HG03558 (cell line): ENCODE measurements around the gene FBXL7.

ENCODE experiments used
- ATAC-seq: cut with Tn5 transposase; IDR thresholded peaks from one replicate; pipeline ENCODE4 v1.9.1; 2021; ENCODE audit warnings: moderate number of reproducible peaks; ENCODE audit not compliant: unreplicated experiment; ENCODE audit errors: extremely low read depth

Gene FBXL7

DNA sequence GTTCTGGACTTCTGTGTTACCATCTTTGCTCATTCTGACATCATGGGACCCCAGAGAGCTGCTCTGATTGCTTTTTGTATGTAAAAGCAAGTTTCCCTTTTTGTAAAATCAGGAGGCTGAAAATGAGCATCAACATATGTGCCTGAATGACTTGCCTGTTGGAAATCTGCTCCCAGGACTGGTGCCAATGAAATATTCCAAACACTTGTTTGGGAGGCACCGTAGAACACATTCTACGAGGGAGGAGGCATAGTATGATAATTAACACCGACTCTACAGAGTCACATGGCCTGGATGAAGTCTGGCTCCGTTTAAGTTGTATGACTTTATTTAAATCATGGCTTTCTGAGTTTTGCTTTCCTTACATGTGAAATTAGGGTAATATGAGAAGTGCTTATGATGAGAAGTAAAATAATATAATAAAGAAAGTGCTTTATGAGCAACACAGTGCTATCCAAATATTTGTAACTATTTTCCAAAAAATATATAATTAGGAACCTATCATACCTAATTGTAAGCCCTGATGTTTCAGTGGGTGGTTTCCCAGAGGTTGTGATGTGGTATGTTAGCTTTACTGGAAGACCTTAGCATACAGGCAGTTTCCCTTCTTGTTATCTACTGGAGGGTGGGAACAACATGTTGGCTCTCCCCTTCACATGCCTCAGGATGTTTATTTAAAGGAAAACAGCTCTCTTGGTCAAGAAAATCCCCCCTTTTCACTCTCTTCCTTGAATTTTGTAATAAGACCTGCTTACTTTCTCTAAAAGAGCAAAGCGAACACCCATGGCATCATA, 238.1 kb downstream of the FBXL7 start:
- ATAC-seq = no peak

GRCh38 chr5:15740383-15740782, 240.4 kb downstream of the FBXL7 start:
- ATAC-seq = no peak

DNA sequence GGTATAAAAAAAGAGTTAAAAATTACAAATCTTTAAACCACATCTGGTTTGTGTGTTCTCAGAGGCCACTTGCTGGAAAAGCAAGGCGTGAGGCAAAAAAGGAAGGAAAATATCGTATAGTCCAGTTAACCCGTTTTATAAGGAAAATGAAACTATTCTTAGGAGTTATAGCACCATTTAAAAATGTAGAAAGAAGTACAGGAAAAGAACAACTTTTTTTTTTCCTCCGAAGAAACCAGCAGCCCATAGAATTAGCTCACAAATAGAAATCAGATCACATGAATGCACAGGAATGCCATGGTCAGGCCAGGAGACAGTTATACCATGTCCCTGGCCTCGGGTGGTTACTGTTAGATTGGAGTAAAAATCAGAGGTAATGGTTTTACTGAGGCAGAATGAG, 241.6 kb downstream of the FBXL7 start:
- ATAC-seq = no peak

DNA sequence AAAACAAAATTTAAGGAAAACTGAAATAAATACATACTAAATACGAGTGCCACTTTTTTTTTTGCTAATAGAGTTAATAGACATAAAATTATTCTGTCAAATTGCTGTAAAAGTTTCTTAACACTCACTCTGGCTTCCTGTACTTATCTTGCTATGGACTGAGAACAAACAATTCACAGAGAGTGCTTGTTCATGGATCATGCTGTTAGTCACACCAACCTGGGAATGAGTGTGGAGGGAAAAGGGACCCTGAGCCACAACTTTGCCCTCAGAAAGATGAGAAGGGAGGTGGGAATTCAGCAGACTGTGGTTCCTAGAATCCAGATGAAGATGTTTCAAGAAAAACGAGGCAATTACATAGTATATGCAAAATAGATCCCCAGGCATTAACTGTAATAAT, 246.9 kb downstream of the FBXL7 start:
- no peak for ATAC-seq

DNA sequence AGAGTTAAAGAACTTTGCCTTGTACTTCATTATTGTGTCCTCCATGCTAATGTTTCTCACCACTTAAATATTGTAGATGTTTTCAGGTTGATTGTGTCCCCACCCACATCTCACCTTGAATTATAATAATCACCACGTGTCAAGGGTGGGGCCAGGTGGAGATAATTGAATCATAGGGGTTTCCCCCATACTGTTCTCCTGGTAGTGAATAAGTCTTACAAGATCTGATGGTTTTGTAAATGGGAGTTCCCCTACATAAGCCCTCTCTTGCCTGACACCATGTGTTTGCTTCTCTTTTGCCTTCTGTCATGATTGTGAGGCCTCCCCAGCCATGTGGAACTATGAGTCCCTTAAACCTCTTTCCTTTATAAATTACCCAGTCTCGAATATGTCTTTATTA, 248.3 kb downstream of the FBXL7 start:
- ATAC-seq = no peak

GRCh38 chr5:15752663-15753285, 252.8 kb downstream of the FBXL7 start:
- ATAC-seq = no peak

- ATAC-seq = no peak
These were observed 253.8 kb downstream of the FBXL7 start for GRCh38 chr5:15753752-15754151.

- no peak for ATAC-seq
These were observed 257.1 kb downstream of the FBXL7 start for GRCh38 chr5:15757103-15757502.

GRCh38 chr5:15757619-15758018, 257.6 kb downstream of the FBXL7 start:
- ATAC-seq = no peak

DNA sequence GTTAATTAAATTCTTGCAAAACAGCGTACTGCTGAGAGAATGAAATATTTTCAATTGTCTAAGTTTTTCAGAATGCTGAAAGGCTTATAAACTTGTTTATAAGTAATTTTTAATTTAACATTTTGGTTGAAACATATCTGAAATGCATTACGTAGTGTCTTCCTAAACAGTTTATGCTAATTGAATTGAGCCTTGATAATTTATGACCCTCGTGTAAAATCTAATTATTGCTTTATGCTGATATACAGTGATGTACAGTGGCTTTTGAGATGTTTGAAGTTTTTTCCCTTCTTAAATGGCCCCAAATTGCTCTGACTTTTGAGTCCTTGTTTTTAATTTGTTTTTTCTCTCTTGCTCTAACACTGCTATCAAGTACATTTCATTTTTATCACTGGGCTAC, 262.7 kb downstream of the FBXL7 start:
- no peak for ATAC-seq

GRCh38 chr5:15763754-15764153, 263.8 kb downstream of the FBXL7 start:
- ATAC-seq = no peak

DNA sequence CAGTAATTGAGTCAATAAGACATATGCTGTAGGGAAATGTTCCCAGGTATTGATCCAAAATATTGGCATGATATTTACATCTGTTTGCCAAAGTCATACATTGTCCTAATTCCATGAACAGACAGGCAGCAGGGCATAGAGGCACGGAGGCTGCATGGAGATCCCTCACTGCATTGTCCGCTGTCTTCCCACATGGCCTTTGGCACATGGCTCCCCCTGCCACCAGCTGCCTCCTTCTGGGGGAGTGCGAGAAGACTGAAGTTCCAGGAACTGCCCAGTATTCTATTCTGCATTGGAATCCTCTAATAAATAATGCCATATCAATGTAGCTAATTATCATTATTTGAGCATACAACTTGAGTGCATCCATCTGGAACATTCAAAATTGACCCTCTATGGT, 269.0 kb downstream of the FBXL7 start:
- ATAC-seq = no peak

- no peak for ATAC-seq
These were observed 272.2 kb downstream of the FBXL7 start for GRCh38 chr5:15772131-15772530.

DNA sequence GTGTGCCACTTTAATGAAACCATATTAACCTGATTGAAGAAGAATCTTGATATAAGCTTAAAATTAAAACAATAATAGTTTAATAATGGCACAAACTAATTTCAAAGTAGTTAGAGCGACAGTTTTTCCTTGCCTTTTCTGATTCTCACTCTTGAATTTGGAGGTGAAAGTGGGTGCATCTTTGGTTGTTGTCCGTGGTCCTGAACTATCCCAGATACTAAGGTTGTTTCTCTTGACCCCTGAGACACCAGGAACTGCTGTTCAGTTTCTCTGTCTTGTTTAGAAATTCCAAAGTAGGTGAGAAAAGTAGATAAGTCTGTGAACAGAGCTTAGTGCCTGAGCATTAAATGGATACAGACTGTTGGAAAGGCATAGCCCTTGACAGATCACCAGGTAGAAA, 274.7 kb downstream of the FBXL7 start:
- no peak for ATAC-seq

- no peak for ATAC-seq
These were observed 276.4 kb downstream of the FBXL7 start for GRCh38 chr5:15776346-15776745.

- ATAC-seq = no peak
These were observed 283.8 kb downstream of the FBXL7 start for GRCh38 chr5:15783734-15784133.

GRCh38 chr5:15785531-15785981, 285.6 kb downstream of the FBXL7 start:
- no peak for ATAC-seq

DNA sequence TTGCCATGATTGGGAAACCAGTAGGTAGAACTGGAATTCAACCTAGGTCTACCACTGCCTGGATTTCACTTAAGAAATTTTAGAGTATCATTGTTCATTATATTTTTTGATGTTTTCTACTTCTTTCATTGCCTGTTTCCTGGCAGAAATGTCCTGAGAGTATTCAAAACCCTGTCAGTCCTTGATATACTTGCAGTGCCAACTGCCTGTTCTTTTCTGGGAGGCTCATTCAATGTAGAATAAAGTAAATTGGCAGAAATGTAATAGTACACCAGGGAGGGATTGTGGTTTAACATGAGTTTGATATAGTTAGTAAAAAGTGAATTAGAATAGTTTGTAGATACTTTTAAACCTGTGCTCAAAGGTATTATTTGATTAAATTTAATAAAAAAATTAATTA, 286.3 kb downstream of the FBXL7 start:
- no peak for ATAC-seq

DNA sequence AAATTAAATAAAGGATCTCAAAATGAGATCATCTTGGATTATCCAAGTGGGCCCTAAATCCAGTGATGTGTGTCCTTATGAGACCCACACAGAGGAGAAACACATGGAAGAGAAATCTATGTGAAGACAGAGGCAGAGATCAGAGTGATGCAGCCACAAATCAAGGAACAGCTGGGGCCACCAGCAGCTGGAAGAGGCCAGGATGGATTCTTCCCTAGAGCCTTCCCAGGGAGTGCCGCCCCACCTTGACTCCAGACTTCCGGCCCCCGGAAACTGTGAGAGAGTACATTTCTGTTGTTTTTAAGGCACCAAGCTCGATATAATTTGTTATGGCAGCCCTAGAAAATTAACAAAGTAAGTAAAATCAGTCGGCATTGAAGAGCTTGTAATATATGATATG, 286.9 kb downstream of the FBXL7 start:
- ATAC-seq = no peak

DNA sequence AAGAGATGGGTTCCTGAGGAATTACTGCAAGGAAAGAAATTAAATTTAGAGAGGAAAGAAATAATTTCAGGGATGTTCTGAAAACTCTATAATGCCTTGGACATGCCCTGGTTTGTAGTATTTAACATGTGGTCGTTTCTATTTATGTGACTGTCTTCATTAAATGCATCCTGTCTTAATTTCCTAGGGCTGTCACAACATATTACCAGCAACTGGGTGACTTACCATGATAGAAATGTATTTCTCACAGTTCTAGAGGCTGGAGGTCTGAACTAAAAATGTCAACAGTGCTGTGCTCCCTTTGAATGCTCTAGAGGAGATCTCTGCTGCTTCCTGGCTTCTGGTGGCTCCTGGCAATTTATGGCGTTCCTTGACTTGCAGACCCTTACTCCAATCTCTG, 287.7 kb downstream of the FBXL7 start:
- ATAC-seq = no peak

DNA sequence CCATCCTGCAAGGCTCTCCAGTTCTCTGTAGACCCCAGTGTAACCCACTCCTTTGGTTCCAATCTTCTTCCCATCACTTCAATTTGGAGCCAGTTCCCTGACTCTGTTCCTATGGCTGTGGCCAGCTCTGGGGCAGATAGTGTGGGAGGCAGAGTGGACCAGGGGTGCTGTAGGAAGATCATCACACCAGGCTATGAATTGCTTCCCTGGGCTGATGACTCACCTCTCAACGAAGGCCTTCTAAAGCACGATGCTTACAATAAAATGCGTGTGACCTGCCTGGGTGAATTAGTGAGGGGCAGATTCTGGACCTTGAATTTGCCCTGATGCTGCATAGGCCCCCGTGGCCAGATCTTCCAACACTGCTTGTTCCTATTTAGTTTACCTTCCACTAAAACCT, 289.7 kb downstream of the FBXL7 start:
- ATAC-seq = no peak

- no peak for ATAC-seq
These were observed 290.6 kb downstream of the FBXL7 start for GRCh38 chr5:15790446-15791018.
